HCT116 (cell line): Measurements from ENCODE around the gene PRRX1.

Source experiments
- POLR2AphosphoS5 ChIP-seq: IDR thresholded peaks from 2 replicates; pipeline ENCODE4 v1.6.1; 2011; ENCODE audit warnings: mild to moderate bottlenecking, low read depth, low read length, moderate library complexity
- REST ChIP-seq: IDR thresholded peaks from 2 replicates; pipeline ENCODE4 v1.6.1; 2012; ENCODE audit warnings: low read depth
- YY1 ChIP-seq: IDR thresholded peaks from 2 replicates; pipeline ENCODE4 v1.6.1; 2011; ENCODE audit warnings: low read length, low read depth, moderate library complexity, mild to moderate bottlenecking; ENCODE audit not compliant: insufficient replicate concordance; ENCODE audit errors: extremely low read depth
- TF ChIP-seq, protein P1 (sequence below), 3 experiments: fragments of 200-600 bp in 1 of 3; sonication (generic) in 1 of 3; IDR thresholded peaks in 2 of 3; conservative IDR thresholded peaks in 1 of 3; 2 replicates each; pipeline ENCODE4 v1.5.1; 2012 to 2017; ENCODE audit warnings: low read depth in 2 of 3, low read length in 2 of 3, antibody characterized with exemption in 1 of 3, borderline replicate concordance in 1 of 3, control low read depth in 1 of 3, mild to moderate bottlenecking in 1 of 3, mixed read lengths in 1 of 3, mixed run types in 1 of 3, moderate library complexity in 1 of 3; ENCODE audit not compliant: insufficient read depth in 1 of 3

DNA sequence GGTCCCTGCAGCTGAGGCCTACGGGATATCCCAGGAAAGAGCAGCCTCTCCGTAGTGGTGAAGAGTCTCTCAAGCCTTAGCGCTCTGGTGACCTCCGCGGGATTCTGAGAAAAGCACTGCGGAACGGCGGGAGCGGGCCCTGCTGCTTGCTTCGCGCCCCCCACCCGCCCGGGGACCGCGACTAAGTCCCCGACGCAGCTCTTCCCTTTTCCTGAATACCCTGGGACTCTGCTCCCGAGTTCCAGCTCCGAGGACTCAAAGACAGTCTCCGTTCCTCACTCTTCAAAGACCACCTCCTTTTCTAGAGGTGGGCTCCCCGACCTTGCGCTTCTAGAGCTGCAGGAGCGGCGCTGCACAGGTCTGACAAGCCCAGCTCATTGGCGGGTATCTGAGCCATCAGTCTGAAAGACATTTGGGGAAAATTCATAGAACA, 3.6 kb upstream of the PRRX1 start:
- TF ChIP-seq, protein P1, sequence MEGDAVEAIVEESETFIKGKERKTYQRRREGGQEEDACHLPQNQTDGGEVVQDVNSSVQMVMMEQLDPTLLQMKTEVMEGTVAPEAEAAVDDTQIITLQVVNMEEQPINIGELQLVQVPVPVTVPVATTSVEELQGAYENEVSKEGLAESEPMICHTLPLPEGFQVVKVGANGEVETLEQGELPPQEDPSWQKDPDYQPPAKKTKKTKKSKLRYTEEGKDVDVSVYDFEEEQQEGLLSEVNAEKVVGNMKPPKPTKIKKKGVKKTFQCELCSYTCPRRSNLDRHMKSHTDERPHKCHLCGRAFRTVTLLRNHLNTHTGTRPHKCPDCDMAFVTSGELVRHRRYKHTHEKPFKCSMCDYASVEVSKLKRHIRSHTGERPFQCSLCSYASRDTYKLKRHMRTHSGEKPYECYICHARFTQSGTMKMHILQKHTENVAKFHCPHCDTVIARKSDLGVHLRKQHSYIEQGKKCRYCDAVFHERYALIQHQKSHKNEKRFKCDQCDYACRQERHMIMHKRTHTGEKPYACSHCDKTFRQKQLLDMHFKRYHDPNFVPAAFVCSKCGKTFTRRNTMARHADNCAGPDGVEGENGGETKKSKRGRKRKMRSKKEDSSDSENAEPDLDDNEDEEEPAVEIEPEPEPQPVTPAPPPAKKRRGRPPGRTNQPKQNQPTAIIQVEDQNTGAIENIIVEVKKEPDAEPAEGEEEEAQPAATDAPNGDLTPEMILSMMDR (IDR thresholded peaks at IDR 0.05 in 2 of 3, conservative IDR thresholded peaks at IDR 0.05 in 1 of 3; ENCODE audit: borderline replicate concordance in 1 of 3, insufficient read depth in 1 of 3, low read depth in 2 of 3, low read length in 2 of 3) = no peak
- TF ChIP-seq YY1 = no peak
- no peak for TF ChIP-seq POLR2AphosphoS5
- no peak for TF ChIP-seq REST
